Keratinocyte (primary cell): Measurements from ENCODE around the gene REV1.

ENCODE experiments used
- CTCF ChIP-seq, 3 experiments: IDR thresholded peaks in 1 of 3; conservative IDR thresholded peaks in 1 of 3; optimal IDR thresholded peaks in 1 of 3; 2 replicates in 2 of 3; 3 replicates in 1 of 3; pipeline versions ENCODE3 to v1.5.1; 2011; ENCODE audit warnings: low read length in 3 of 3, mild to moderate bottlenecking in 3 of 3, moderate library complexity in 2 of 3, control low read depth in 1 of 3, inconsistent platforms in 1 of 3; ENCODE audit not compliant: insufficient read depth in 2 of 3; ENCODE audit errors: extremely low read depth in 1 of 3
- EZH2 ChIP-seq: IDR thresholded peaks from one replicate; pipeline ENCODE4 v1.6.1; 2012; ENCODE audit warnings: inconsistent platforms, mild to moderate bottlenecking, low read length, moderate library complexity

- TF ChIP-seq CTCF (optimal IDR thresholded peaks at IDR 0.05 in 1 of 3, IDR thresholded peaks at IDR 0.05 in 1 of 3, conservative IDR thresholded peaks at IDR 0.05 in 1 of 3; ENCODE audit: extremely low read depth in 1 of 3, insufficient read depth in 2 of 3, low read length in 3 of 3) (no peak), EZH2 (no peak)
These were observed 85.6 kb downstream of the REV1 start for GRCh38 chr2:99404039-99404796.
